ELR (cell line): ENCODE results near the gene MYOM1.
A peak's percentile ranks its signal among the peaks of the same experiment; 100 is the strongest.
"Not testable (repeated sequence)": the region's sequence is repeated elsewhere in the genome, so short reads cannot be mapped to it uniquely, and the experiment has no call there.

Source experiments
- DNase-seq: peaks from one replicate; pipeline ENCODE4 v3.0.0-alpha.2; 2015; ENCODE audit warnings: low read depth

The MYOM1 gene

GRCh38 chr18:3058328-3059191 lies 161.2 kb downstream of the MYOM1 start:
- DNase-seq: peak; percentile 51

DNA sequence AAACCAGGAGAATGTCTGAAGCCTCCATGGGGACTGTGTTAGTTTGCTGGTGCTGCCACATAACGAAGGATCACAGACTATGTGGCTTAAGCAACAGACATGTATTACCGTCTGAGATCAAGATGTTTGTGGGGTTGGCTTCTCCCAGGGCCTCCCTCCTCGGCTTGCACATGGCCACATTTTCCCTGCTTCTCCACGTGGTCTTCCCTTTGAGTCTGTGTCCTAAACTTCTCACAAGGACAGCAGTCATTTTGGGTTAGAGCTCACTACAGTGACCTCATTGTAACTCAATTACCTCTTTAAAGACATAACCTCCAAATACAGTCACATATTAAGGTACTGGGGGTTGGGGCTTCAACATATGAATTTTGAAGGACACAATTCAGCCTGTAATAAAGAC lies 162.2 kb downstream of the MYOM1 start:
- DNase-seq: no peak

GRCh38 chr18:3056311-3056710 lies 163.5 kb downstream of the MYOM1 start:
- no peak for DNase-seq

- DNase-seq: no peak
These were observed 164.0 kb downstream of the MYOM1 start for GRCh38 chr18:3055816-3056215.

GRCh38 chr18:3055186-3055728 lies 164.5 kb downstream of the MYOM1 start:
- DNase-seq: no peak

- no peak for DNase-seq
These were observed 165.0 kb downstream of the MYOM1 start for GRCh38 chr18:3054780-3055179.

DNA sequence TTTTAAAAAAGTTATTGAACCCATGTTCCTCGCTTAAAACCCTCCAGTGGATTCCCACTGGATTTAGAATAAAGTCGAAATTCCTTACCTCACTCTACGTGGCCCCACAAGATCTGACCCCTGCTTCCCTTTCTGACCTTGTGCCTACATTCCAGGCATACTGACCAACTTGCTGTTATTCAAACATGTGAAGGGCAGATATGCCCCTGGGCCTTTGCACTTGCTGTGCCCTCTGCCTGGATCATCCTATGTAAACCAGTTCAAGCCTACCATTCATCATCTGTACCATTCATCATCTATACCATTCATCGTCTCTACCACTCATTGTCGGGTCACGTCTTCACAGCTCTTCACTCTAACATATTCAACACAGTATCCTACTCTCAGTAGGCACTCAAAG lies 165.6 kb downstream of the MYOM1 start:
- DNase-seq: no peak

GRCh38 chr18:3053081-3053480 lies 166.7 kb downstream of the MYOM1 start:
- no peak for DNase-seq

- no peak for DNase-seq
These were observed 167.4 kb downstream of the MYOM1 start for GRCh38 chr18:3052411-3052758.

DNA sequence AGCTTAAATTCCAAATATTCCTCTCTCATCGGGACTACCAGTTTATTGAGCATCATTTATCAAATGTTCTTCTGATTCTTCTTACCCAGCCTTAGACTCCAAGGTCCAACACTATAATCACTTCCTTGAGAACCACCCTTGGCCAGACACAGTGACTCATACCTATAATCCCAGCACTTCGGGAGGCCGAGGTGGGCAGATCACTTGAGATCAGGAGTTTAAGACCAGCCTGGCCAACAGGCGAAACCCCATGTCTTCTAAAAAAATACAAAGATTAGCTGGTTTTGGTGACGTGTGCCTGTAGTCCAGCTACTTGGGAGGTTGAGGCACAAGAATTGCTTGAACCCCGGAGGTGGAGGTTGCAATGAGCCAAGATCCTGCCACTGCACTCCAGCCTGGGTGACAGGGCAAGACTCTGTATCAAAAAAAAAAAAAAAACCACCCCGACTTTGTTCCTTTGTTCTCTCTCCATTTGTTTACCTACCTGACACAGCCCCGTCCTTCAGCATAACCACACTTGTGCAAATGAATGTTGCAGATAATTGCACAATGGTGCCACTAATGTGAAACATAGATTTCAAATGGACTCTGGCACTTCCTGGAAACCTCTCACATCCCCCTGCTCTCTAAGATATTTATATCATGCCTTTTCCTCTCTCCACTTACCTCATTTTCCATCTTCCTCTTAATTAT lies 167.9 kb downstream of the MYOM1 start:
- DNase-seq: peak; percentile 28

- not testable (repeated sequence) for DNase-seq
These were observed 169.8 kb downstream of the MYOM1 start for GRCh38 chr18:3049897-3050454.

GRCh38 chr18:3048820-3049349 lies 170.9 kb downstream of the MYOM1 start:
- no peak for DNase-seq

- no peak for DNase-seq
These were observed 171.6 kb downstream of the MYOM1 start for GRCh38 chr18:3048121-3048520.

GRCh38 chr18:3046216-3046808 lies 173.5 kb downstream of the MYOM1 start:
- no peak for DNase-seq

GRCh38 chr18:3044931-3045698 lies 174.7 kb downstream of the MYOM1 start:
- no peak for DNase-seq

DNA sequence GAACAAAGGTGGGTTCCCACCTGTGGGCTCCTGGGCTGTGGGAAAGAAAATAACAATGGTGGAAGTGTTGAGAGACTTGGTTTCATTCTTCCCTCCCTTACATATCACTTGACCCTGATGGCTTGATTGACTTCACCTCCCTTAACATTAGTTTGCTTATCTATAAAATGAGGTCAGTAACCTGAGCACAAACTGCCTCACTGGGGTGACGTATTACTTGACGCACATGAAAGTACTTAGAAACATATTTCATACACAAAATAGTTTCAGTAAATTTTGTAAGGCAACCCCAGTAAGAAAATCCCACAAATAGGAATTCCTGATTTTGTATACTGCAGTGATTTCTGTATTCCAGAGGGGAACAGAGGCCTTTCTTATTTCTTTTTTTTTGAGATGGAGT lies 177.4 kb downstream of the MYOM1 start:
- DNase-seq: no peak

- DNase-seq: no peak
These were observed 177.9 kb downstream of the MYOM1 start for GRCh38 chr18:3041843-3042242.

- DNase-seq: no peak
These were observed 178.9 kb downstream of the MYOM1 start for GRCh38 chr18:3040881-3041280.

- DNase-seq: no peak
These were observed 179.6 kb downstream of the MYOM1 start for GRCh38 chr18:3040173-3040572.

DNA sequence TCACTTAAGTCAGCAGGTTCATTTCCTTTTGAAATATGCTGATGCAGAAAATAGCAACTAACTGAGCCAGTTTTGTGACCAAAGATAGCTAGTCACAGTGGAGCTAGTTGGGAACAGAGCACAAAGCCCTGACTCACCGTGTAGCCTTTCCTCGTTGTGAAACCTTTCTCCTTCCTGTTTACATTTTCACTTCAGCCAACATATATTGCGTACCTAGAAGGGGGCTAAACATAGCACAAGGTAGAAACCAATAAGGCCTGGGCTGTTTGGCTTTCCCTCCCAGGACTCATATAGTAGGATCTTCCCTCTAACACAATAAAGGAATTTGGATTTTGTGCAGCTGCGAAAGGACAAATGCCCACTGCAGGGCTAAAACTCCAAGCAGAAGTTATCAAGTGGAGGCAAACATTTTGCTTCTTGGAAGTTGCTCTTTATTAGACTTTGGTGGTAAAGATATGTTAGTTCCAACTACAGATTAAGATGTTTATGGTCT lies 182.3 kb downstream of the MYOM1 start:
- peak; percentile 91 for DNase-seq

GRCh38 chr18:3036108-3036507 lies 183.7 kb downstream of the MYOM1 start:
- no peak for DNase-seq
